ENCODE measurements around the gene ATG16L2. TPM values are rescaled to one million over a fixed set of nuclear protein-coding genes. Genes with fewer than 3 reads are reported as not detected.

Gene ATG16L2
- total and polyA plus RNA-seq, 10 of the 15 experiments (the other 5 are each of a cell fraction or from before 2014, with no cell fraction given): 1.9 to 67.7 (median 30.4) TPM

DNA sequence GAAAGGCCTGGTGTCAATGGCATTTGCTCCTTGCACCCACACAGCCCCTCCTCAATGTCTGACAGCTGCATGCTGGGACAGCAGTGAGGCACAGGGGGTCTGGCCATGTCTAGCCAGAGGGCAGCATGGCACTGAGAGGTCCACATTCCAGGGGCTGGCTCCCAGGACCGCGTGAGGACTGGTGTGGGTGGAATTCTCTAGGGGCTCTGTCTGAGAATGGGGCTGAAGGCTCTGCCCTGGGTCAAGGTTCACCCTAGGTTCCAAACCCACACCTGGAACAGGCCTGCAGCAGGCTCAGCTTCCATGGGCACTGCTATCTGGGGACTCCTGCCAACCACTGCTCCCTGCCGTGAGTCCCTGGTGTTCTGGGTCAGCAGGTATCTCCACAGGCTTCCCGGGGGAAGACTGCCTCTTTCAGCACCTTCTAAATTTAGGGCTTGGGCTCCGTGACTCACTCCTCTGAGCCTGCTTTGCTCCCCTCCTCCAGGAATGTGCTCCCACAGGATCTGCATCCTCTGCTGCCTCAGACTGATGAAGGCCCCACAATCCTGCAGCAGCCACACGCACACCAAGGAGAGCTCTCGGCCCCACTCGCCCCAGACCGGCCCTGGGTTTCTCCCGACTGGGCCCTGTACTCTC is 24.6 kb upstream of the ATG16L2 start:
- ChIA-PET CTCF (interaction anchor here (0.5 to 15.0 kb wide), 3 partner anchors 37 to 63 kb away, joined by 3 to 469 read pairs (median 3); no protein-coding TSS in a partner anchor), RAD21 (ENCODE audit: unreplicated experiment) (interaction anchor here (10.5 kb wide), 1 partner anchor 64 kb away, joined by 256 read pairs; no protein-coding TSS in a partner anchor), SMC1A (ENCODE audit: uncharacterized antibody, unreplicated experiment) (interaction anchor here (1.8 kb wide), 1 partner anchor 64 kb away, joined by 7 read pairs; no protein-coding TSS in a partner anchor), POLR2A (no interaction called here)
- Histone ChIP-seq H3K27ac (ENCODE audit: control insufficient read depth, insufficient read depth) (no peak overlapping the region), H3K4me3 (no peak overlapping the region), H3K9ac (ENCODE audit: control insufficient read depth, insufficient read depth, low read length) (no peak overlapping the region), H3K4me2 (ENCODE audit: control insufficient read depth, insufficient read depth) (no peak overlapping the region), H3K4me1 (ENCODE audit: control insufficient read depth, insufficient read depth, low read length) (peaks cover 33% of the 10 kb centered on the region), H2AFZ (ENCODE audit: control insufficient read depth, low read depth, low read length) (no peak overlapping the region), H3K36me3 (ENCODE audit: control insufficient read depth in 2 of 2, insufficient read depth in 2 of 2, low read length in 1 of 2) (no peaks in the 10 kb centered on the region), H4K20me1 (ENCODE audit: control insufficient read depth, insufficient read depth) (no peaks in the 10 kb centered on the region), H3K27me3 (replicated peaks in 1 of 2; ENCODE audit: control insufficient read depth in 2 of 2, insufficient read depth in 2 of 2, low read length in 1 of 2) (no peaks in the 10 kb centered on the region), H3K9me3 (replicated peaks; ENCODE audit: control insufficient read depth, insufficient read depth, low read length) (no peaks in the 10 kb centered on the region), H3K79me2 (ENCODE audit: control insufficient read depth, insufficient read depth, low read length) (no peaks in the 10 kb centered on the region)
- no peak for FAIRE-seq
- DNase-seq (ENCODE audit: low read depth, low spot score): no peak
- intact Hi-C loops (cut with micrococcal nuclease; ENCODE audit: unreplicated experiment) (loop anchor here (5.0 kb wide), 1 partner anchor 47 kb away; no protein-coding TSS in a partner anchor), in situ Hi-C loops (cut with MboI) (loop anchor here (10.0 kb wide), 1 partner anchor 65 kb away; no protein-coding TSS in a partner anchor)
- ATAC-seq: no peak
- 86% methylated on average over 10 of the region's 10 CpGs for WGBS (ENCODE audit: insufficient coverage, insufficient replicate concordance, low lambda C conversion rate, missing lambda C conversion rate)
- no TSS peak for BruUV-seq (replicated peaks)
- TF ChIP-seq BMI1 (IDR thresholded peaks at IDR 0.05; ENCODE audit: borderline replicate concordance): no peak
- no peak for TF ChIP-seq POLR2A (IDR thresholded peaks at IDR 0.05; ENCODE audit: low read depth, low read length)
- TF ChIP-seq NR2F1 (conservative IDR thresholded peaks at IDR 0.05): no peak
- TF ChIP-seq, protein P1, sequence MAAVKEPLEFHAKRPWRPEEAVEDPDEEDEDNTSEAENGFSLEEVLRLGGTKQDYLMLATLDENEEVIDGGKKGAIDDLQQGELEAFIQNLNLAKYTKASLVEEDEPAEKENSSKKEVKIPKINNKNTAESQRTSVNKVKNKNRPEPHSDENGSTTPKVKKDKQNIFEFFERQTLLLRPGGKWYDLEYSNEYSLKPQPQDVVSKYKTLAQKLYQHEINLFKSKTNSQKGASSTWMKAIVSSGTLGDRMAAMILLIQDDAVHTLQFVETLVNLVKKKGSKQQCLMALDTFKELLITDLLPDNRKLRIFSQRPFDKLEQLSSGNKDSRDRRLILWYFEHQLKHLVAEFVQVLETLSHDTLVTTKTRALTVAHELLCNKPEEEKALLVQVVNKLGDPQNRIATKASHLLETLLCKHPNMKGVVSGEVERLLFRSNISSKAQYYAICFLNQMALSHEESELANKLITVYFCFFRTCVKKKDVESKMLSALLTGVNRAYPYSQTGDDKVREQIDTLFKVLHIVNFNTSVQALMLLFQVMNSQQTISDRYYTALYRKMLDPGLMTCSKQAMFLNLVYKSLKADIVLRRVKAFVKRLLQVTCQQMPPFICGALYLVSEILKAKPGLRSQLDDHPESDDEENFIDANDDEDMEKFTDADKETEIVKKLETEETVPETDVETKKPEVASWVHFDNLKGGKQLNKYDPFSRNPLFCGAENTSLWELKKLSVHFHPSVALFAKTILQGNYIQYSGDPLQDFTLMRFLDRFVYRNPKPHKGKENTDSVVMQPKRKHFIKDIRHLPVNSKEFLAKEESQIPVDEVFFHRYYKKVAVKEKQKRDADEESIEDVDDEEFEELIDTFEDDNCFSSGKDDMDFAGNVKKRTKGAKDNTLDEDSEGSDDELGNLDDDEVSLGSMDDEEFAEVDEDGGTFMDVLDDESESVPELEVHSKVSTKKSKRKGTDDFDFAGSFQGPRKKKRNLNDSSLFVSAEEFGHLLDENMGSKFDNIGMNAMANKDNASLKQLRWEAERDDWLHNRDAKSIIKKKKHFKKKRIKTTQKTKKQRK (IDR thresholded peaks at IDR 0.05; ENCODE audit: low read depth, low read length): no peak
- TF ChIP-seq ESRRA (IDR thresholded peaks at IDR 0.05; ENCODE audit: low read length): no peak
- TF ChIP-seq, protein P2, sequence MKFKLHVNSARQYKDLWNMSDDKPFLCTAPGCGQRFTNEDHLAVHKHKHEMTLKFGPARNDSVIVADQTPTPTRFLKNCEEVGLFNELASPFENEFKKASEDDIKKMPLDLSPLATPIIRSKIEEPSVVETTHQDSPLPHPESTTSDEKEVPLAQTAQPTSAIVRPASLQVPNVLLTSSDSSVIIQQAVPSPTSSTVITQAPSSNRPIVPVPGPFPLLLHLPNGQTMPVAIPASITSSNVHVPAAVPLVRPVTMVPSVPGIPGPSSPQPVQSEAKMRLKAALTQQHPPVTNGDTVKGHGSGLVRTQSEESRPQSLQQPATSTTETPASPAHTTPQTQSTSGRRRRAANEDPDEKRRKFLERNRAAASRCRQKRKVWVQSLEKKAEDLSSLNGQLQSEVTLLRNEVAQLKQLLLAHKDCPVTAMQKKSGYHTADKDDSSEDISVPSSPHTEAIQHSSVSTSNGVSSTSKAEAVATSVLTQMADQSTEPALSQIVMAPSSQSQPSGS (IDR thresholded peaks at IDR 0.05; ENCODE audit: low read length): no peak
- no peak for TF ChIP-seq MTA2 (IDR thresholded peaks at IDR 0.05; ENCODE audit: low read depth)
- TF ChIP-seq, protein P3, sequence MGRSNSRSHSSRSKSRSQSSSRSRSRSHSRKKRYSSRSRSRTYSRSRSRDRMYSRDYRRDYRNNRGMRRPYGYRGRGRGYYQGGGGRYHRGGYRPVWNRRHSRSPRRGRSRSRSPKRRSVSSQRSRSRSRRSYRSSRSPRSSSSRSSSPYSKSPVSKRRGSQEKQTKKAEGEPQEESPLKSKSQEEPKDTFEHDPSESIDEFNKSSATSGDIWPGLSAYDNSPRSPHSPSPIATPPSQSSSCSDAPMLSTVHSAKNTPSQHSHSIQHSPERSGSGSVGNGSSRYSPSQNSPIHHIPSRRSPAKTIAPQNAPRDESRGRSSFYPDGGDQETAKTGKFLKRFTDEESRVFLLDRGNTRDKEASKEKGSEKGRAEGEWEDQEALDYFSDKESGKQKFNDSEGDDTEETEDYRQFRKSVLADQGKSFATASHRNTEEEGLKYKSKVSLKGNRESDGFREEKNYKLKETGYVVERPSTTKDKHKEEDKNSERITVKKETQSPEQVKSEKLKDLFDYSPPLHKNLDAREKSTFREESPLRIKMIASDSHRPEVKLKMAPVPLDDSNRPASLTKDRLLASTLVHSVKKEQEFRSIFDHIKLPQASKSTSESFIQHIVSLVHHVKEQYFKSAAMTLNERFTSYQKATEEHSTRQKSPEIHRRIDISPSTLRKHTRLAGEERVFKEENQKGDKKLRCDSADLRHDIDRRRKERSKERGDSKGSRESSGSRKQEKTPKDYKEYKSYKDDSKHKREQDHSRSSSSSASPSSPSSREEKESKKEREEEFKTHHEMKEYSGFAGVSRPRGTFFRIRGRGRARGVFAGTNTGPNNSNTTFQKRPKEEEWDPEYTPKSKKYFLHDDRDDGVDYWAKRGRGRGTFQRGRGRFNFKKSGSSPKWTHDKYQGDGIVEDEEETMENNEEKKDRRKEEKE (IDR thresholded peaks at IDR 0.05): no peak
- TF ChIP-seq WRNIP1 (IDR thresholded peaks at IDR 0.05; ENCODE audit: borderline replicate concordance, low read depth, low read length): no peak
- TF ChIP-seq, protein P4, sequence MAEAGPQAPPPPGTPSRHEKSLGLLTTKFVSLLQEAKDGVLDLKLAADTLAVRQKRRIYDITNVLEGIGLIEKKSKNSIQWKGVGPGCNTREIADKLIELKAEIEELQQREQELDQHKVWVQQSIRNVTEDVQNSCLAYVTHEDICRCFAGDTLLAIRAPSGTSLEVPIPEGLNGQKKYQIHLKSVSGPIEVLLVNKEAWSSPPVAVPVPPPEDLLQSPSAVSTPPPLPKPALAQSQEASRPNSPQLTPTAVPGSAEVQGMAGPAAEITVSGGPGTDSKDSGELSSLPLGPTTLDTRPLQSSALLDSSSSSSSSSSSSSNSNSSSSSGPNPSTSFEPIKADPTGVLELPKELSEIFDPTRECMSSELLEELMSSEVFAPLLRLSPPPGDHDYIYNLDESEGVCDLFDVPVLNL (IDR thresholded peaks at IDR 0.05; ENCODE audit: low read depth, low read length): no peak
- TF ChIP-seq FOXK2 (IDR thresholded peaks at IDR 0.05): no peak
- no peak for TF ChIP-seq SMARCA5 (IDR thresholded peaks at IDR 0.05)
- no peak for TF ChIP-seq NFXL1 (IDR thresholded peaks at IDR 0.05; ENCODE audit: borderline replicate concordance)
